Measurements from ENCODE around the gene ANKRD39. TPM values are rescaled to one million over a fixed set of nuclear protein-coding genes. Genes with fewer than 3 reads are reported as not detected.
A peak's percentile ranks its signal among the peaks of the same experiment; 100 is the strongest.

The ANKRD39 gene
- total and polyA plus RNA-seq, 2 donors: 5.8 to 18.8 TPM

- H3K4me1 ChIP-seq (ENCODE audit: insufficient read depth): no peaks in the 10 kb centered on the region
- H3K27ac ChIP-seq (ENCODE audit: low read depth): no peak overlapping the region
- no peak for DNase-seq (ENCODE audit: extremely low spot score)
- 70% methylated on average over 14 of the region's 14 CpGs for WGBS
- H3K4me3 ChIP-seq (ENCODE audit: low read depth, low read length): no peak overlapping the region
- no peaks in the 10 kb centered on the region for H3K36me3 ChIP-seq (ENCODE audit: insufficient read depth)
These were observed 15.0 kb upstream of the ANKRD39 start for GRCh38 chr2:96872591-96873349.

DNA sequence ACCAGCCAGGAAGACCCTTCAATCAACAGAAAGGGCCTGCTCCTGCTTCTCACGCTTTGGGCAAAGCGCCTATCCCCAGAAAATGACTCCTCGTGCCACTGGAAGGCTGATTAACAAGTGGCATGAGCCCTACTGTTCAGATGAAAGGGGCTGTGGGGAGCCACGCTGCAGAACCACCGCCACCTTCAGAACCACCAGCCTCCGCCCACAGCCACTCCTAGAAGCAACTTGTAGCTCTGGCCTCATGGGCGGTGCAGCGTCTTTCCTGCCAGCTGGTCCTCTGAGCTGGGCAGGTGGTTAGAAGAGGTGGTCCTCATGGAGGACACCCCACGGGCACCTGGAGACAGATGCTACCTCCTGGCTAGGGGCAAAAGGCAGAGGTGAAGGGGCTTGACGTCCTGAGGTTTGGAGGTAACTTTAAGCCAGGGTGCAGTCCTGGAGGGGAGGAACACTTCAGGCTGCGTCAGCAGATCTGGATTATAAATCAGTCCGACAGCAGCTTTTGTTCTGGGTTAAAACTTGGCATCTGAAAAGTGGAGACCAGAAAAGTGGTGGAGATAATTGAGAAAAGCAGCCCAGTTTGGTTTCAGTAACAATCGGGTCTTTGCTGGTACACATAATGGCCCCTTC is 12.9 kb upstream of the ANKRD39 start:
- WGBS: 13% methylated on average over 13 of the region's 13 CpGs
- peak overlapping the region; percentile 92 for H3K4me3 ChIP-seq (ENCODE audit: low read depth, low read length)
- no peak for DNase-seq (ENCODE audit: extremely low spot score)
- H3K4me1 ChIP-seq (ENCODE audit: insufficient read depth): no peaks in the 10 kb centered on the region
- peak overlapping the region; percentile 93 for H3K27ac ChIP-seq (ENCODE audit: low read depth)
- H3K36me3 ChIP-seq (ENCODE audit: insufficient read depth): no peaks in the 10 kb centered on the region

DNA sequence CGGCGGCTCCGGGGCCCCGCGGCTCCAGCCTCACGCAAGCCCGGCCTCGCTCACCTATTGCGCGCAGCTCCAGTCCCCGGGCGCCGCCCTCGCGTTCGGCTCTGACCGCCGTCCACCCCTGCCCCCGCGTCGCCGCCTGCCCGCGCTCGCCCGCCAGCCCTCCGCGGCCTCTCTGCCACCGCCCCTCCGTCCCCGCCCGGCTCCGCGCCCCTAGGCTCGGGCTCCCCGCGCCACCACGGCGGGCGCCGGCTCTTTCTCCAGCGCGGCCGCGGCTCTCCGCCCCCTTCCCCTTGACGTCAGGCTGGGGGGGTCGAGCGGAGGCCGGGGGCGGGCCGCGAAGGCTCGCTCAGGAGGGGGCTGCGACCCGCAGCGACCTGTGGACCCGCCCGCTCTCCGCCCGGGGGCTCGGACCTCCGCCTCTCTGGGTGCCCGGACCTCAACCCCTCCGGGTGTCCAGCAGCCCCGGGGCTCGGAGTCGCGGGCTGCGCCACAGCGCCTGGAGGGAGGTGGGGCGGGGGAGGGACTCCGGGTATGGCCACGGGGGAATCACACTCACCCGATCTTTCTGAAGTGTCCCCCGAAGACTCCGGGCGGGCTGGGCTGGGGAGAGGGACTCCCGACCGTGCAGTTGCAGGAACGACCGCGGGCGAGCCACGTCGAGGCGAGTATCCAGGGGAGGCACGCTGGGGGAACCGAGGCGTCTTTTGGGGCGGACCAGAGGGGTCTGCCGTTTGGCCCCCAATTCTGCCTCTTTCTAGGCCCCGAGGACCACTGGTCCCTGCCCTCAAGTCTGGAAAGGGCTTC is 12.2 kb upstream of the ANKRD39 start, which contains the start of gene SEMA4C:
Gene SEMA4C (minus strand): TSS at position 259 of the 804 bp plus-strand sequence. CDS start 2,194 bp downstream, outside the sequence.
- peak within 1 kb of the TSS; percentile 92 for H3K4me3 ChIP-seq (ENCODE audit: low read depth, low read length)
- WGBS: under 1% methylated on average over 93 of the region's 93 CpGs
- no peaks in the 10 kb centered on the region for H3K36me3 ChIP-seq (ENCODE audit: insufficient read depth)
- peak within 1 kb of the TSS; percentile 93 for H3K27ac ChIP-seq (ENCODE audit: low read depth)
- no peak for DNase-seq (ENCODE audit: extremely low spot score)
- no peaks in the 10 kb centered on the region for H3K4me1 ChIP-seq (ENCODE audit: insufficient read depth)

- no peaks in the 10 kb centered on the region for H3K4me1 ChIP-seq (ENCODE audit: insufficient read depth)
- under 1% methylated on average over 64 of the region's 64 CpGs for WGBS
- H3K4me3 ChIP-seq (ENCODE audit: low read depth, low read length): peak overlapping the region; percentile 92
- H3K27ac ChIP-seq (ENCODE audit: low read depth): peak overlapping the region; percentile 93
- no peak for DNase-seq (ENCODE audit: extremely low spot score)
- peaks cover 3% of the 10 kb centered on the region for H3K36me3 ChIP-seq (ENCODE audit: insufficient read depth)
These were observed 11.5 kb upstream of the ANKRD39 start for GRCh38 chr2:96869281-96869821.

DNA sequence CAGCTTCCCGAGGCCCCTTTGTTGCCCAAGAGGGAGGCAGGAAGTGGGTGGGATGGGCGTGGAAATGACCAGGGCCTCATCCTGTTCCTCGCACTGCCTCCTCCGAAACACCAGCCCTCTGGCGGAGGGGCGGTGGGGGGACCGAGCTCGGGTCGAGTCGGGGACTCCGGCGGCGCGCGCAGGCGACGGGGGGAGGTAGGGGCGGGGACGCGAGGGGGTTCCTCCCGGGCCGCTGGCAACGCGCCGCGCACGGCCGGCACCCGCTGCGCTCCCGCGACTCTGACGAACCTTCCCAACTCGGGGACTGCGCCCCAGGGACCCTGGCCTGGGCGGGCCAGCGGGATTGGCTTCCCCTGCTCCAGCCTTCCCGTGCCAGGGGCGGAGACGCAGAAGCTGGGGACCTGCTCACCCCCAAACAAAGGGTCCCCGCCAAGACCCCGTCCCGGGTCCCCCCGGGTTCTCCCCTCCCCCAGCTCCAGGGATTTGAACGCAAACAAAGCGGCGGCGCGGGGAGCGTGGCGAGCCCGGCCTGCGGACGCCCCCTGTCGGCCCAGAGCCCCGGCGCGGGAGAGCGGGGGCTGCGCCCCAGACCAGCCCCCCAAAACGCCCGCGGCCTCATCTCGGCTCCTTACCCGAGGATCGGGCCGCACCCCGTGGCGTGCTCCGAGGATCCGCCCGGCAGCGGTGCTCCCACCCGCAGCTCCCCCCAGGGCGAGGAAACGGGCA is 10.9 kb upstream of the ANKRD39 start:
- H3K4me3 ChIP-seq (ENCODE audit: low read depth, low read length): peak overlapping the region; percentile 92
- under 1% methylated on average over 76 of the region's 76 CpGs for WGBS
- H3K27ac ChIP-seq (ENCODE audit: low read depth): peak overlapping the region; percentile 87
- no peak for DNase-seq (ENCODE audit: extremely low spot score)
- peaks cover 3% of the 10 kb centered on the region for H3K36me3 ChIP-seq (ENCODE audit: insufficient read depth)
- H3K4me1 ChIP-seq (ENCODE audit: insufficient read depth): no peaks in the 10 kb centered on the region

DNA sequence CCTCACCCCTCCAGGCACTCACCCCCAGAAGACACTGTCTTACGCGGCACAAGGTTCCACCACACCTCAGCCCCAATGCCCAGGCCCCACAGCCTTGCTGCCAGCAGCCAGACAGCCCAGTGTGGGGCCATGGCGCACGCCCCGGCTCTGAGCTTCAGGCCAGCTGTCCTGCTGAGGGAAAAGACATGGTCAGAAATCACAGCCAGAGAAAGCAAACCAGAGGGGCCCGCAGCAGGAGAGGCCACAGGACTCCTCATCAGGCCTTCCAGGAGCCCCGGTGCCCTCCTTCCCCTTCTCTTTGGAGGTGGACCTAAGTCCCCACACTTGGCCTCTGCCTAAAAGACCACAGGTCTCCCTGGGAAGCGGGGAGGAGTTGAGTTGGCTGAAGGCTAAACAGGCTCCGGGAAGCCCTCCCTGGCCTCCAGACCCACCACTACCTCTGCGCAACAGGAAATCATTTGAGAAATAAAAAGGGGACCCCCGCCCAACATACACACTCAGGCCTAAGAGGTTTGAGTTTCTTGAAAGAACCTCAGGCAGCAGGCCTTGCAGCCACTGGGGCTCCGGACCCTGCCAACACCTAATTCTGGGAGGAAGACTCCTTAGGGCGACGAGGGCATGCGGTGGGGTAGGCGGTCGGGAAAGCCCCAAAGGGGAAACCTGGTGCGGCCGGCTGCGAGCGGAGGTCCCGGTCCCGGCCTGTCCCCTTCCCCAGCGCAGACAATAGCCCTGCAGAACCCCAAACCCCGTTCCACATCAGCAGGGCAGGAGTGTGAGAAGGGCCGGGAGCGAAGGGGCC is 10.1 kb upstream of the ANKRD39 start:
- Histone ChIP-seq H3K4me3 (ENCODE audit: low read depth, low read length) (peak overlapping the region; percentile 92), H3K36me3 (ENCODE audit: insufficient read depth) (peaks cover 6% of the 10 kb centered on the region), H3K4me1 (ENCODE audit: insufficient read depth) (no peaks in the 10 kb centered on the region), H3K27ac (ENCODE audit: low read depth) (peak overlapping the region; percentile 86)
- WGBS: 8% methylated on average over 27 of the region's 27 CpGs
- no peak for DNase-seq (ENCODE audit: extremely low spot score)

DNA sequence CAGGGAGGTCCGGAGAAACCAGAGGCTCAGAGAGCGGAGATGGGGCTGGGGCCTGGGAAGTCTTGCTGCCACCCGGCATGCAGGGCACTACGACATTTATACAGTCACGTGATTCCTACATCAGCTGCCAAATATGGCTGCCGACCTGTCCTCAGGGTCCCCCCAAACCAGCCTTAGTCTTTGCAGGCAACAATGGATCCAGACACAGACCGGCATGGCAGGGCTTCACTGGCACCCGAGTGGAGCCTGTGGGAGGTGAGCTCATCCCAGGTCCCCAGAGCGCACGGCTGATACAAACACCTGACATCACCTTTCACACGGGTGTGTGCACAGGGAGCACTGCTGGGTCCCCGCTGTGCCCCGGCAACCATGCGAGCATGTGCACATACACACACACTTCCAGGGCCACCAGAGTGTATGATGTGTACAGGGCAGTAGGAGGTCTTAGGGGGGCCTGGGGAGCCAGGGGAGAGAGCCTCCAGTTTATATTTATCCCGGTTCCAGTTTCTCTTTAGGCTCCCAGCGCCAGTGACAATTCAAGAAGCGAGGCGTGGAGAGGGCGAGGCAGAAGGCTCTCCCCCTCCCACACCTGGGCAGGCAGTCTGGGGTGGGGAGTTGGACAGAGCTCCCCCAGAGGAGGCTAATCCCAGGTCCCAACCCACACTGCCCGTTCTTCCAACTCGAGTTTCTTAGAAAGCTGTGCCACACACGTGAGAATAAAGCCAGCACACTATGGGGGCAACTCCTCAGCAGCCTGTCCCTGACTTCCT is 9.4 kb upstream of the ANKRD39 start:
- Histone ChIP-seq H3K4me3 (ENCODE audit: low read depth, low read length) (peak overlapping the region; percentile 92), H3K36me3 (ENCODE audit: insufficient read depth) (peaks cover 6% of the 10 kb centered on the region), H3K27ac (ENCODE audit: low read depth) (peak overlapping the region; percentile 72), H3K4me1 (ENCODE audit: insufficient read depth) (no peaks in the 10 kb centered on the region)
- WGBS: 45% methylated on average over 22 of the region's 22 CpGs
- DNase-seq (ENCODE audit: extremely low spot score): no peak

DNA sequence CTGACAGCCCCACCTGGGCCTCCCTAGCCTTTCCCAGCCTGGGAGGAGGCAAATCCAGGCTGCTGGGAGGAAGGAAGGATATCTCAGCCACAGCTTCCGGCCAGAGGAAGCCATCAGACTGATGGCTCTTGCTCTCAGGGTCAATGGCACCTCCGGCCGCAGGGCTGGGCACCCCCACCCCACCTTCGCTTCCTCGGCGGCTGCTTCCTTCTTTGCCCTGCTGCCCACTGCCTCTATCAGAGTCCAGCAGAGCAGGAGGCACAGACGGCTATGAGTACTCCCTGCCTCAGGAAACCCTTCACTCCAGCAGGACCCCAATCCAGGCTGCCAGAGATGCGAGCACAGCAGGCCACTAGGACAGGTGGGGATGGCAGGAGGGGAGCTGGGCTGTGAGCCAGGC is 8.8 kb upstream of the ANKRD39 start:
- peaks cover 6% of the 10 kb centered on the region for H3K36me3 ChIP-seq (ENCODE audit: insufficient read depth)
- no peak overlapping the region for H3K4me3 ChIP-seq (ENCODE audit: low read depth, low read length)
- no peak overlapping the region for H3K27ac ChIP-seq (ENCODE audit: low read depth)
- no peaks in the 10 kb centered on the region for H3K4me1 ChIP-seq (ENCODE audit: insufficient read depth)
- 59% methylated on average over 8 of the region's 8 CpGs for WGBS
- no peak for DNase-seq (ENCODE audit: extremely low spot score)

DNA sequence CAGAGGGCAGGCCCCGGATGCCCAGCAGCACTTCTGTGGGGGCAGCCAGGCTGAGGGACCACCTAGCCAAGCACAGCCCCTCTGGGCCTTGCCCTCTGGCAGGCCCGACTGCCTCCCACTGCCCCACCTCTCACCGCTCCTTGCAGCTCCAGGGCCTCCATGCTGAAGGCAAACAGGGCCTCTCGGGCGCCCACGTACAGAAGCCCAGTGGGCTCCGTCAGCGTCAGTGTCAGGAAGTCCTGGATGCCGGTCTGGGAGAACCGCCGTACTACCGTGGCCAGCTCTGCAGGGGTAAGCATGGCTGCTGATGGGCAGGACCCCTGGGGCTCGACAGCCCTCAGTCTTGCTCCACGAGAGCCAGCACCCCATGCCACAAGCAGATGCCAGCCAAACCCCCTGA is 8.3 kb upstream of the ANKRD39 start:
- no peak overlapping the region for H3K4me3 ChIP-seq (ENCODE audit: low read depth, low read length)
- no peak for DNase-seq (ENCODE audit: extremely low spot score)
- H3K36me3 ChIP-seq (ENCODE audit: insufficient read depth): peaks cover 6% of the 10 kb centered on the region
- no peaks in the 10 kb centered on the region for H3K4me1 ChIP-seq (ENCODE audit: insufficient read depth)
- H3K27ac ChIP-seq (ENCODE audit: low read depth): no peak overlapping the region
- WGBS: 76% methylated on average over 14 of the region's 14 CpGs

- Histone ChIP-seq H3K4me3 (ENCODE audit: low read depth, low read length) (no peak overlapping the region), H3K27ac (ENCODE audit: low read depth) (no peak overlapping the region), H3K36me3 (ENCODE audit: insufficient read depth) (peaks cover 9% of the 10 kb centered on the region), H3K4me1 (ENCODE audit: insufficient read depth) (no peaks in the 10 kb centered on the region)
- no peak for DNase-seq (ENCODE audit: extremely low spot score)
- WGBS: 79% methylated on average over 16 of the region's 16 CpGs
These were observed 7.8 kb upstream of the ANKRD39 start for GRCh38 chr2:96865654-96866053.

- Histone ChIP-seq H3K4me1 (ENCODE audit: insufficient read depth) (no peaks in the 10 kb centered on the region), H3K36me3 (ENCODE audit: insufficient read depth) (peaks cover 9% of the 10 kb centered on the region), H3K27ac (ENCODE audit: low read depth) (no peak overlapping the region), H3K4me3 (ENCODE audit: low read depth, low read length) (no peak overlapping the region)
- 84% methylated on average over 25 of the region's 25 CpGs for WGBS
- no peak for DNase-seq (ENCODE audit: extremely low spot score)
These were observed 6.7 kb upstream of the ANKRD39 start for GRCh38 chr2:96864343-96865091.

All from urinary bladder (tissue), 4 donors.